ENCODE results near the gene SYN1.
"Not testable (repeated sequence)": the region's sequence is repeated elsewhere in the genome, so short reads cannot be mapped to it uniquely, and the experiment has no call there.

SYN1 gene

GRCh38 chrX:47619486-47620302, at the start of gene SYN1:
Gene SYN1, minus strand, starts transcription at chrX:47619857. Its CDS starts 129 bp downstream, at chrX:47619728.
- peak; percentile 65 for DNase-seq (ENCODE audit: low read depth)

GRCh38 chrX:47665797-47666196, 46.1 kb upstream of the SYN1 start:
- not testable (repeated sequence) for DNase-seq (ENCODE audit: low read depth)

GRCh38 chrX:47664737-47665136, 45.1 kb upstream of the SYN1 start:
- DNase-seq (ENCODE audit: low read depth): no peak

- DNase-seq (ENCODE audit: low read depth): no peak
Measured at GRCh38 chrX:47662144-47662657, 42.5 kb upstream of the SYN1 start.

GRCh38 chrX:47661539-47661938, 41.9 kb upstream of the SYN1 start:
- no peak for DNase-seq (ENCODE audit: low read depth)

- DNase-seq (ENCODE audit: low read depth): no peak
Measured at GRCh38 chrX:47659421-47659726, 39.7 kb upstream of the SYN1 start.

- peak; percentile 80 for DNase-seq (ENCODE audit: low read depth)
Measured at GRCh38 chrX:47658684-47659420, 39.2 kb upstream of the SYN1 start, which contains the start of gene UXT. Gene UXT, minus strand, starts transcription at chrX:47659180. Its CDS starts 253 bp downstream, at chrX:47658927.

GRCh38 chrX:47658301-47658683, 38.6 kb upstream of the SYN1 start:
- DNase-seq (ENCODE audit: low read depth): no peak

GRCh38 chrX:47651043-47651905, 31.6 kb upstream of the SYN1 start:
- DNase-seq (ENCODE audit: low read depth): no peak

GRCh38 chrX:47650164-47651042, 30.7 kb upstream of the SYN1 start, which contains the start of gene ELK1:
Gene ELK1, minus strand, starts transcription at chrX:47650563. Its CDS starts 9,122 bp downstream, at chrX:47641441.
- DNase-seq (ENCODE audit: low read depth): peak; percentile 73

- DNase-seq (ENCODE audit: low read depth): no peak
Measured at GRCh38 chrX:47649781-47650163, 30.1 kb upstream of the SYN1 start.

- no peak for DNase-seq (ENCODE audit: low read depth)
Measured at GRCh38 chrX:47649271-47649670, 29.6 kb upstream of the SYN1 start.

GRCh38 chrX:47648376-47648775, 28.7 kb upstream of the SYN1 start:
- no peak for DNase-seq (ENCODE audit: low read depth)

GRCh38 chrX:47646636-47647035, 27.0 kb upstream of the SYN1 start:
- no peak for DNase-seq (ENCODE audit: low read depth)

- no peak for DNase-seq (ENCODE audit: low read depth)
Measured at GRCh38 chrX:47645530-47645929, 25.9 kb upstream of the SYN1 start.

- no peak for DNase-seq (ENCODE audit: low read depth)
Measured at GRCh38 chrX:47644557-47645091, 25.0 kb upstream of the SYN1 start.

GRCh38 chrX:47643926-47644325, 24.3 kb upstream of the SYN1 start:
- no peak for DNase-seq (ENCODE audit: low read depth)

- DNase-seq (ENCODE audit: low read depth): no peak
Measured at GRCh38 chrX:47638816-47639215, 19.2 kb upstream of the SYN1 start.

GRCh38 chrX:47637546-47638195, 18.0 kb upstream of the SYN1 start:
- no peak for DNase-seq (ENCODE audit: low read depth)

GRCh38 chrX:47634871-47635575, 15.4 kb upstream of the SYN1 start:
- DNase-seq (ENCODE audit: low read depth): no peak

All from activated T-cell treated with anti-CD3 and anti-CD28 coated beads for 1 hour (primary cell).